Dedifferentiated amniotic fluid mesenchymal stem cell (primary cell): ENCODE data around the gene OR4B1.
"Not testable (repeated sequence)": the region's sequence is repeated elsewhere in the genome, so short reads cannot be mapped to it uniquely, and the experiment has no call there.

Experiments
- DNase-seq: peaks from one replicate; pipeline ENCODE4 v3.0.0-alpha.2; 2016; ENCODE audit errors: extremely low spot score

The OR4B1 gene

DNA sequence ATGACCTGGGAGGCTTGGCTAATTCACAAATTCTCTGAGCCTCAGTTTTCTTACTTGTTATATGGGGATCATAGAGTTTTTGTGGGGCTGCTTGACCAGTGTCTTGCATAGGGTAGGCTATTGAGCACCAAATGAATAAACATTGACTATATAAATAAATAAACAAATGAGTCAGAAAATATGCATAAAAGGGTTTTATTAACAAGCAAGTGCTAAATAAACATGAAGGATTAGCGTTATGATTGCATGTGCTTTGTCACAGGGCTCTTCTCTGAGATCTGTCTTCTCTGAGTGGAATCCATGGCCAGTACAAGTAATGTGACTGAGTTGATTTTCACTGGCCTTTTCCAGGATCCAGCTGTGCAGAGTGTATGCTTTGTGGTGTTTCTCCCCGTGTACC is at the start of gene OR4B1:
OR4B1 (plus strand) TSS at position 301 of the 400 bp plus-strand sequence; CDS start at position 301, 0 bp downstream.
- DNase-seq, result no peak

DNA sequence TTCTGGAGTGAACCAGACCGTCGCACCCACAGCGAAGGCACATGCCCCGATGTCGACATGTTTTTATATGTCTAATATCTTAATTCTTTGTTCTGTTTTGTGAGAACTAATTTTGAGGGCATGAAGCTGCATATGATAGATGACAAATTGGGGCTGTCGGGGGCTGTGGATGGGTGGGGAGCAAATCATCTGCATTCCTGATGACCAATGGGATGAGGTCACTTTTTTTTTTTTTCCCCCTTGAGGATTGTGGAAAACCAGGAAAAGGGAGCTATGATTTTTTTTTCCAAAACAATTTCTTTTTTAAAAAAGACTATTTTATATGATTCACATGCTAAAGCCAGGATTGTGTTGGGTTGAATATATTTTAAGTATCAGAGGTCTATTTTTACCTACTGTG is 49.2 kb upstream of the OR4B1 start:
- DNase-seq, result no peak

DNA sequence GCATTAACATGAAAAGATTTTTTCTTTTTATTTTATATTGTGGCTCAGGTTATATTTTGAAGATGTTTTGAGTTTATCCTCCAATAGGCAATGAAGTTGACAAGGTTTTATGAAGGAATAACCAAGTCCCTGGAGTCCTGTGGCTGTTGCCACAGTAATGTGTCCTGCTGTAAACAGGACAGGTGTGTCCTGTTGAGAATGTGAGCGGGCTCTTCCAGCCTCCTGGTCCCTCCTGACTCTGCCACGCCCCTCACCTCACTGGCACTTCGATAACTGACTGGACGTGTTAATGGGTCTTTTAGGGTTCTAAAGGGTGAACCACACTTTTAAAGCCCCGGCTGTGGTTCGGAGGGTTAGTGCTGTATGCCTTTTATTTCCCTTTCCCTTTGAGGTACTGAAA is 47.8 kb upstream of the OR4B1 start:
- no peak for DNase-seq

GRCh38 chr11:48169259-48169658 is 47.4 kb upstream of the OR4B1 start:
- DNase-seq, result no peak

DNA sequence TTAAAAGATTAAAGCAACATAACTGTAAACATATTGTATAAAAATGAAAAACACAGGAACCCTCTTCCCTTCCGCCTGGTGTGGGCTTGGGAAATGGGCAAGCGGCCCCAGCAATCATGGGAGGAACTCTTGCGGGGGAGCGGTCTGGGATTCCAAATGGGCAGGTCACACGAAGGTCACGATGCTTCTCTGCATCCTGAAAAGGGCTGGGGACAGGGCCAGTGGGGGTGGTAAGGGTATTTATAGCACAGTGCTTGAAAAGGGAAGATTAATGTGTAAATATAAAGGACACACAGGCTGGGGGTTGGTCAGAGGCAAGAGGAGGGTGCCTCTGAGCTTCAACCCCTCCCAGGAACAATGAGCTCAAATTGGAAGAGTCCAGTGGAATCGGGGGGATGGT is 46.9 kb upstream of the OR4B1 start:
- no peak for DNase-seq

DNA sequence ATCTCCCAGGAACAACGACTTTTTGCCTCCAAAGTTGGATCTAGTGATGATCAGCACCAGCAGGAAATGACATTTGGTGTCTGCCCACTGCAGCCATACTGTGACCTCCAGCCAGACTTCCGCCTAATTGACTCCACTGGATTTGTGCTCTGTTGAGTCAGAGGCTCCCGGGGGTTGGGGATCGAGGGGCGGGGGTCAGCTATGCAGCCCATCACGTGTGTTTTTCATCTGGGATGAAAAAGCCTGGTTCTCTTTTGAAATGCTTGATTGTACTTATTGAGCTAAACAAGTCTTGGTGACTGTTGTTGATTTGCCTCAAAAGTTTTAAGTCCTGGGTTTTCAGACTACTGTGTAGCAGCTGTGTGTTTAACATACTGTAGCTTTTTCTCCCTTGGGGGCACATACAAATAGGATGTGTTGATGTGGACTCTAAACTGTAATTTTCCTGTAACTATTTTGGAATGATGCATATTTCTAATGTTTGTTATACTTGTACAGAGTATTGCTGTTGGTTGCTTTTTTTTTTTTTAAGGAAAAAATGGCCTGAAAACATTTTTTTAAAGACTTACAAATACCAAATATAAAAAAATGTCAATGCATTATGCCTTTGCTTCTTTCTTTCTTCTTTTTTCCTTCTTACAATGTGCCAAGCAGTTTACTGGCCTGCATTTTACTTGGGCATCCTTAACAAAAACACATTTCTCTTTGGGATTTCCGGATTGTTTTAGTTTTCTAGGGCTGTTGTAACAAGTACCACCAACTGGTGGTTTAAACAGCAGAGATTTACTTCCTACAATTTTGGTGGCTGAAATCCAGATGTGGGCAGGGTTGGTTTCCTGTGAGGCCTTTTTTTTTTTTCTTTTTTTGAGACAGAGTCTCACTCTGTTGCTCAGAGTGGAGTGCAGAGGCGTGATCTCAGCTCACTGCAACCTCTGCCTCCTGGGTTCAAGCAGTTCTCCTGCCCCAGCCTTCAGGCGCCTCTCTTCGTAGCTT is 46.1 kb upstream of the OR4B1 start:
- peak; percentile 72 for DNase-seq

DNA sequence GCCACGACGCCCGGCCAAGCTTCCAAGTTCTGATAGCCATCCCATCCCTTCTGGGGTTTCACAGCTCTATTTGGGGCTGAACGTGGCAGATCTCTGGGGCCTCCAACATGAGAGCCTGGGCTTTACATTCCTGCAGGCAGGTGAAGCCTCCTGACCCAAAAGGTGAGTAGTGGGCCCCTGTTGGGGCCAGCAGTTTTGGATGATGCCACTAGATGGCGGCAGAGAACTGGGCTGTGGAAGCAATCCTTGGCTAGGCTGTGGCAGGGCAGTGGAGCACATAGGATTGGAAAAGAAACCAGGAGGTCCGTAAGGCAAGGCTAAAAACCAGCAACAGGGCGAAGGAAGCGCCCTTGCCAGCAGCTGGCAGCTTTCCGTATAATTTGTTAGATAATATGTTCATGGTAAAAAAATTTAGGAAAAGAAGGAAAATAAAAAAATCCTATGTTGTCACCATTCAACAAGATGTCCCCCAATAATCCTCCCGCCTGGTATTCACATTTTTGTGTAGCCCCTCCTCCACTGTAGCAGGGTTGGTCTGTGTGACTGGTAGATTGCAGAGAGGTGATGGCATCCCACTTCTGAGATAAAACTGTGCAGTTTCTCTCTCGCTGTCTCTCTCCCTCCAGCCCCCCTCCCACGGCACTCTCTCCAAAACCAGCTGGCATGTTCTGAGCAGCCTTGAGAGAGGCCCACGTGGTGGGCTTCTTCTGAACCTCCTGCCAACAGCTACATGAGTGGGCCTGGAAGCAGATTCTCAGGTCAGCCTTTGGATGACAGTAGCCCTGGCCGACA is 43.6 kb upstream of the OR4B1 start:
- peak; percentile 43 for DNase-seq

- DNase-seq, result no peak
Observed at GRCh38 chr11:48177661-48178060, 38.9 kb upstream of the OR4B1 start.

- DNase-seq, result no peak
Observed at GRCh38 chr11:48180627-48181026, 36.0 kb upstream of the OR4B1 start.

GRCh38 chr11:48182860-48183526 is 33.6 kb upstream of the OR4B1 start:
- no peak for DNase-seq

GRCh38 chr11:48184452-48184851 is 32.2 kb upstream of the OR4B1 start:
- no peak for DNase-seq

GRCh38 chr11:48190906-48191654 is 25.5 kb upstream of the OR4B1 start:
- DNase-seq, result not testable (repeated sequence)

- no peak for DNase-seq
Observed at GRCh38 chr11:48193876-48194275, 22.7 kb upstream of the OR4B1 start.

DNA sequence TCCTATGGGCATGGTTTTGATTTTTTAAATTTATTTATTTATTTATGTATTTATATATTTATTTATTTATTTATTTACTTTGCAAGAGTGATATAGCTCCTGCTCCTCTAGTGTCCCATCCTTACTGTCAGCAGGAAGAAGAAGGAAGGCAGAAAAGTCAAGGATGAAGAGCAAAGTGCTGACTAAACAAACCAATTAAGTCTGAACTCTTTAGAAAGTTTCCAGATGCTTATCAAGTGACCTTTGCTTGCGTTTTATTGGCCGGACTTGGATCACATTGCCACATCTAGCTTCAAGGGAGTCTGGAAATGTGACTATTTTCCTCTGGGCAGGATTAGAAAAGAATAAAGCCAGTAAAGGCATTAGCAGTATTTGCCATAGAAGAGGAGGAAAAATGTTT is 8.7 kb upstream of the OR4B1 start:
- no peak for DNase-seq

DNA sequence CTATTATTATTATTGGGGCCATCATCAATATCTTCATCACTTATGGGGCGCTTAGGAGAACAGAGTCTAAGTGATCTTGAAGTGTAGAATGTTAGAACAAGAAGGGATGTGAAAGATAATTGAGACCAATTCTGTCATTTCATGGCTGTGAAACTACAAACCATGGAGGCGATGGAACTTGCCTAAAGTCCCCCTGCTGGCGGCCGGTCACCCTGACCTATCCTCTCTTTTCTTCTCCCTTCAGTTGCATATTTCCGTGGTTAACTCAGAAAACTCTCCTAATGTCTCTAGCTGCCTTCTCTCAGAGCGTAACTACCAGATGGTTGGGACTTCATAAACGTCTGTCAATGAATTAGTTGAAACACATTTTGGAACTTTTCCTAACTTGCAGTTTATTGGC is 6.6 kb upstream of the OR4B1 start:
- DNase-seq, result no peak

- DNase-seq, result no peak
Observed at GRCh38 chr11:48228761-48229160, 12.2 kb downstream of the OR4B1 start.

- not testable (repeated sequence) for DNase-seq
Observed at GRCh38 chr11:48230057-48230456, 13.4 kb downstream of the OR4B1 start.

DNA sequence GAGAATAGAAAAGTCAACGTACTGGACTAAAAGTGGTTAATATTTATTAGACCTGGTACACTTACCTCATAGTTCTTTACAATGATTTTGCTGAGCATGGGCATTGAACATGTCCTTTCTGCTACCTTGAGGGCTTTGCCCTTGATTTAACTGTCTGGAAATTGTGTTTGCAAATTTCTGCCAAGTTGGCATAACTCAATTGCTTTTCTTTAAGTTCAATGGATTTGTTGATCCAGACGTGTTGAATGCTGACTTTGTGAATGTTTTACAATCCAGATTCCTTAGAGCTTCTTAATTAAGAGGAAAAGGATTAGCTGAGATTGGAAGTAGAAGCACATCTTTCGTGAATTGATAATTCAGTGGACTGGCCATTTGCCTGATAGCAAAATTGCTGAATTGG is 21.1 kb downstream of the OR4B1 start:
- DNase-seq, result no peak

DNA sequence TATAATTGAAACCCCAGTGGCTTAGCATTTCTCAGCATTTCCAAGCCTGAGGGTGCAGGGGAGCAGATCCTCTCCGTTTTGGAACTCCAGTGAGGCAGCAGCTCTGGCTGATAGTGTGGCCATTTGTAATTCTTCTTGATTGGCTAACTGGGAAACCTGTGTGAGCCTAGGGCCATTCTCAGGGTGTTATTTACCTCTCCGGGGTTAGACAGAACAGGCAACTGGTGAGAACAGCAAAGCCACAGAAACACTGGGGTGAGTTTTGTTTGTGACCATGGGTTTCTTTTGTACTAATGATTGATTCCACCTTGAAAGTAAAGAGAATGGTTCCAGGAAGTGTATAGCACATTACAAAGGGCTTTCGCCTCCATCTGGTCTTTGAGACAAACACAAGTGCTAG is 25.9 kb downstream of the OR4B1 start:
- no peak for DNase-seq

DNA sequence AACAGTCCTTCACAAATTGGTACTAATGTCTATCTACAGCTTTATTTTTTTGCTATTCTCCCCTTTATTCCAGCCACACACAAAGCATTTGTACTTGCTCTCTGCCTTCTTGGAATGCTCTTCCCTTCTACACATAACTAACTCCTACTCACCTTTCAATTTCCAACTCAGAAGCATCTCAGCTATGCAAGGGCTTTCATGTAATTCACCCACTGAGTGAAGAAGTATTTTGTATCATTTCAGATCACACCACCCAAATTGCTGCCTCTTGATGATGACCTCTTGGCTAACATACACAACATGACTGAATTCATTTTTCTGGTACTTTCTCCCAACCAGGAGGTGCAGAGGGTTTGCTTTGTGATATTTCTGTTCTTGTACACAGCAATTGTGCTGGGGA is 28.2 kb downstream of the OR4B1 start, which contains the start of gene OR4X2:
OR4X2 (plus strand) TSS at position 301 of the 400 bp plus-strand sequence; CDS start at position 301, 0 bp downstream.
- DNase-seq, result no peak

GRCh38 chr11:48248902-48249301 is 32.3 kb downstream of the OR4B1 start:
- no peak for DNase-seq
